Parathyroid adenoma (tissue), 2 donors: ENCODE measurements around the gene RUNX2.

Experiments
- H2AFZ ChIP-seq: fragments of 300-600 bp; sonication (generic); one replicate; pipeline ENCODE4 v1.7.0; 2017; ENCODE audit warnings: antibody characterized with exemption, mild to moderate bottlenecking
- H3K27ac ChIP-seq: fragments of 300-600 bp; sonication (generic); one replicate; pipeline ENCODE4 v1.7.0; 2017
- H3K27me3 ChIP-seq: fragments of 300-600 bp; sonication (generic); one replicate; pipeline ENCODE4 v1.7.0; 2017; ENCODE audit warnings: low read length; ENCODE audit not compliant: control insufficient read depth, insufficient read depth
- H3K36me3 ChIP-seq: fragments of 300-600 bp; sonication (generic); one replicate; pipeline ENCODE4 v1.7.0; 2017; ENCODE audit warnings: low read length; ENCODE audit not compliant: control insufficient read depth, insufficient read depth
- H3K4me1 ChIP-seq: fragments of 300-600 bp; sonication (generic); one replicate; pipeline ENCODE4 v1.7.0; 2017; ENCODE audit warnings: control low read depth
- H3K4me2 ChIP-seq: fragments of 300-600 bp; sonication (generic); one replicate; pipeline ENCODE4 v1.7.0; 2017; ENCODE audit warnings: low read length
- H3K4me3 ChIP-seq: fragments of 300-600 bp; sonication (generic); one replicate; pipeline ENCODE4 v1.7.0; 2017; ENCODE audit warnings: low read depth, low read length
- H3K79me2 ChIP-seq: fragments of 300-600 bp; sonication (generic); one replicate; pipeline ENCODE4 v1.7.0; 2017; ENCODE audit warnings: control low read depth
- H3K9ac ChIP-seq: fragments of 300-600 bp; sonication (generic); one replicate; pipeline ENCODE4 v1.7.0; 2017; ENCODE audit warnings: mild to moderate bottlenecking
- H3K9me3 ChIP-seq: fragments of 300-600 bp; sonication (generic); one replicate; pipeline ENCODE4 v1.7.0; 2017; ENCODE audit warnings: low read length; ENCODE audit not compliant: control insufficient read depth
- CTCF ChIP-seq: fragments of 300-600 bp; sonication (generic); IDR thresholded peaks from one replicate; pipeline ENCODE4 v1.7.0; 2017; ENCODE audit warnings: antibody characterized with exemption, mild to moderate bottlenecking
- donor health status: primary hyperparathyroidism.

RUNX2 gene

GRCh38 chr6:45467853-45468252 is 139.7 kb downstream of the RUNX2 start:
- TF ChIP-seq CTCF: no peak
- Histone ChIP-seq H3K9ac (no peak overlapping the region), H3K27me3 (no peaks in the 10 kb centered on the region)

GRCh38 chr6:45469663-45470062 is 141.5 kb downstream of the RUNX2 start:
- H3K4me1 ChIP-seq: no peaks in the 10 kb centered on the region
- no peak overlapping the region for H3K4me2 ChIP-seq
- H3K9ac ChIP-seq: no peak overlapping the region
- H3K27me3 ChIP-seq: no peaks in the 10 kb centered on the region
- H3K36me3 ChIP-seq: no peaks in the 10 kb centered on the region
- no peak overlapping the region for H3K27ac ChIP-seq
- no peak overlapping the region for H2AFZ ChIP-seq
- H3K79me2 ChIP-seq: no peaks in the 10 kb centered on the region
- no peak for TF ChIP-seq CTCF
- no peak overlapping the region for H3K4me3 ChIP-seq
- no peaks in the 10 kb centered on the region for H3K9me3 ChIP-seq

More at GRCh38 chr6:45467853-45468252, 139.7 kb downstream of the RUNX2 start:
- H3K36me3 ChIP-seq: no peaks in the 10 kb centered on the region
- no peaks in the 10 kb centered on the region for H3K79me2 ChIP-seq
- no peak overlapping the region for H3K4me3 ChIP-seq
- no peak overlapping the region for H3K4me2 ChIP-seq
- no peaks in the 10 kb centered on the region for H3K4me1 ChIP-seq
- no peak overlapping the region for H3K27ac ChIP-seq
- no peak overlapping the region for H2AFZ ChIP-seq
- no peaks in the 10 kb centered on the region for H3K9me3 ChIP-seq

GRCh38 chr6:45470131-45470738 is 142.1 kb downstream of the RUNX2 start:
- Histone ChIP-seq H3K27ac (no peak overlapping the region), H3K36me3 (no peaks in the 10 kb centered on the region), H3K4me2 (no peak overlapping the region), H3K9ac (no peak overlapping the region), H3K4me1 (no peaks in the 10 kb centered on the region), H3K79me2 (no peaks in the 10 kb centered on the region), H3K4me3 (no peak overlapping the region), H3K9me3 (no peaks in the 10 kb centered on the region), H2AFZ (no peak overlapping the region), H3K27me3 (no peaks in the 10 kb centered on the region)
- TF ChIP-seq CTCF: no peak

- H3K4me2 ChIP-seq: no peak overlapping the region
- H3K79me2 ChIP-seq: no peaks in the 10 kb centered on the region
- no peak overlapping the region for H2AFZ ChIP-seq
- no peaks in the 10 kb centered on the region for H3K9me3 ChIP-seq
- H3K27ac ChIP-seq: no peak overlapping the region
- TF ChIP-seq CTCF: no peak
- H3K36me3 ChIP-seq: no peaks in the 10 kb centered on the region
- no peak overlapping the region for H3K4me3 ChIP-seq
- H3K9ac ChIP-seq: no peak overlapping the region
- H3K27me3 ChIP-seq: no peaks in the 10 kb centered on the region
- no peaks in the 10 kb centered on the region for H3K4me1 ChIP-seq
Observed at GRCh38 chr6:45472382-45472781, 144.3 kb downstream of the RUNX2 start.
